ENCODE measurements around the gene SLC44A2.

GRCh38 chr19:10615429-10616023 lies 9.8 kb upstream of the SLC44A2 start:
- TF ChIP-seq CTCF (IDR thresholded peaks at IDR 0.05) (no peak), POLR2A (IDR thresholded peaks at IDR 0.05) (no peak)

Data from ovary (tissue), 3 donors.